GM21737 (cell line): ENCODE measurements around the gene ENOX1.

Source experiments
- ATAC-seq: cut with Tn5 transposase; IDR thresholded peaks from one replicate; pipeline ENCODE4 v1.9.1; 2021; ENCODE audit warnings: mild to moderate bottlenecking, moderate library complexity; ENCODE audit not compliant: unreplicated experiment

Gene ENOX1

DNA sequence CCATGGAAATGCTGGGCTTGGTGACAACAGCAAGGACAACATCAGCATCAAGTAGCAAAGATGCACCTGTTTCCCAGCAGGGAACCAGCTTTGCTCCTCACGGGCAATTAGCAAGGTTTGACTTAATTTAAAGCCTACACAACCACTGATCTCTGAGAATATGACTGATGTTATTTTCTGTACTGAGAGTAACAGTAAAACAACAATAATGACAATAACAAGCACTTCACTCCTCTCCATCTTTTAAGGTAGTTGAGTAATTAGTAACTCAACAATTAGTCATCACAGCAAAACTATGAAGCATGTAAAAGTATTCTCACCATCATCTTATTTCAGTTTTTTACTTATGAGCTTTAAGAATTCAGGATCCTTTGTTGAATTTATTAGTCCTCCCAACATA is 37.3 kb downstream of the ENOX1 start:
- no peak for ATAC-seq

DNA sequence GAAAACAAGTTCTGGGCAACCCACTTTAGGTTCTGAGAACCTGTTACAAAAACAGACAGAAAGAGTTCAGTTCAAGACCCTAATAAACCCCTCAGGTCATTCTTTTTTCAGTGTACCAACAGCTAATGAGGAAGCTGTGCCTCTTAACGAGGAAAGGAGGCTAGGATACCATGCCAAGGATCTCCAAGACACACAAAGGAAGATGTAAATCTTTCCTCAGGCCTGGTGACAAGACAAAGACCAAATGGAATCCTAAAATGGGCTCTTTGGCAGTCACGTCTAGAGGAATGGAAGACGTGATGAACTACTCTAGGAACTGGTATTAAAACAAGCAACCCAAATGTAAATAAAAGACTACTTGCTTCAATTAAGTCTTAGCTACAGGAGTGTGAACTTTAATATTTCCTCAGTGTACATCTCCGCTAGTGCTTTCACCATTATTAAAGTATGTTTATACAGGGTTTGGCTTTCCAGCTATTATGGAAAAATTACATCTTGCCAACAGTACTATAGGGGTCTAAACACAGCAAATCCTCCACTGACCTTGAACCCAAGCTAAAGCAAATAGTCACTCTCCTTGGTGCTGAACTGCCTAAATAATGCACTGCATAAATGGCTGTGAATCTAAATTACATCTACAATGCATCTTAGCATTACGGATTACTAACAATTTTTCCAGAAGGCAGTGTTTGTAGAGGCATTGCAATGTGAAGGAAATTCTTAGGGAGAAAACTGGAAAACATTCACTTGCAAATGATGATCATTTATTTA is 42.3 kb downstream of the ENOX1 start:
- no peak for ATAC-seq

DNA sequence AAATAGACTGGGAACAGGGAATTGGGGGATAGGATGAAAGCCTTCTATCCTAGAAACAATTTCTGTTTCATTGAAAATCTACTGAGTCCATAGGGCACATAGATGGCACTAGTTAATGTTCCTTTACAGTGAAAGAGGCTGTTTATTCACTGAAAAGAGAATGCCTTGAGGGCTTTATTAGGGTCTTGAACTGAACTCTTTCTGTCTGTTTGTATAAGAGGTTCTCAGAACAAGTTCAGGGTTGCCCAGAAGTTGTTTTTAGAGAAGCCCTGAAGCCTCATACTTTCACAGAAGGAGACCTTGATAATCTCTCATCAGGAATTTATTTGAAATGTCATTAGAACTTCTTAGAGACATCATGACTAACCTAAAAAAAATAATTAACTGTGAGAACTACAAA is 43.9 kb downstream of the ENOX1 start:
- ATAC-seq, result no peak

GRCh38 chr13:43737392-43737923 is 49.3 kb downstream of the ENOX1 start:
- no peak for ATAC-seq

GRCh38 chr13:43732726-43733125 is 54.0 kb downstream of the ENOX1 start:
- no peak for ATAC-seq

GRCh38 chr13:43731296-43731695 is 55.5 kb downstream of the ENOX1 start:
- ATAC-seq, result no peak

GRCh38 chr13:43730642-43731041 is 56.1 kb downstream of the ENOX1 start:
- ATAC-seq, result no peak

GRCh38 chr13:43728421-43728820 is 58.4 kb downstream of the ENOX1 start:
- ATAC-seq, result no peak

DNA sequence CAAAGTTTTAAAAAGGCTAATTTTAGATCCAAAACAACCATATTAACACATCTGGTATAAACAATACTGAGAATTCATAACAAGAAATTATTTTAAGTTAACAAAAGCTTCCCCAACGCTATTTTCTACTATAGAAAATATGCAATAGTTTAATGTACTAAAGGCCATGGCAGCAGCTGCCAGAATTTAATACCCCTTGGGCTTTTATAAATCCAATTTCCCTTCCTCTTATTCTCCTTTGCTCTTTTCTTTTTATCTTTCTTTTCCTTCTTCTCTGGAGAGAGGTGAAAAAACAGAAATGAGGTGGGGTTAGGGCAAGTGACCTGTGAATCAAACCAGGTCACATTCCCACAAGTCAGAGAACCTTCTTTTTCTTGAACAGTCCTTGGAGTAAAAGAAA is 58.9 kb downstream of the ENOX1 start:
- no peak for ATAC-seq

DNA sequence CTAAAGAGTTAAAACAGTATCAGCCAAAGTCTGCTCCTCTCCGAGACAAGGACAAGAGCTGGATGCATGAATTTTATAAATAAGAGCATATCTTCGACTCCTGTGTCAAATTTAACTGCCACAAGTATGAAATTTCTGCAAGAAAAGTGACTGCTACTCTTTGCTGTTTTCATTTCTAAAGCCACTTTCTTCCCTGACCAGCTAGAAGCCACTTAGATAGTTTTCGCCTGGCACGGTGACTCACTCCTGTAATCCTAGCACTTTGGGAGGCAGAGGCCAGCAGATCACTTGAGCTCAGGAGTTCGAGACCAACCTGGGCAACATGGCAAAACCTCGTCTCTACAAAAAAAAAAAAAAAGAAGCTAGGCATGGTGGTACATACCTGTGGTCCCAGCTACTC is 61.3 kb downstream of the ENOX1 start:
- ATAC-seq, result no peak

- ATAC-seq, result no peak
These were observed 65.9 kb downstream of the ENOX1 start for GRCh38 chr13:43720780-43721397.

DNA sequence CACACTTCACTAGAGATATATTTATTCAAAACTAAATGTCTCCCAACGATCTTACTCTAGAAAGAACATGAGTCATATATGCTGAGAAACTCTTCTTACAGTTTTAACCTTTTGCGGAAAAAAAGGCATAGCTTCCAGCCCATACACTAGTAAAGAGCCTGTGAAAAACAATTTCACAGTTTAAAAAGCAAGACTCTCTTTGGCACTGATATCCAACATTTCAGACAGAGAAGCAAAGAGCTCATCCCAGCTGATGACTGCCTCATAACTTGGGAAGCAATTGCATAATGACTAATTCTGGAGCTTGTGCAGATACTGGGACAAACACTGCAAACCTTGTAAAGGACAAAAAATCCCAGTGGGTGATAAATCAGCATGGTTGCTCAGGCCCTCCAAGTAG is 88.0 kb downstream of the ENOX1 start:
- no peak for ATAC-seq

GRCh38 chr13:43698009-43698408 is 88.8 kb downstream of the ENOX1 start:
- ATAC-seq, result no peak

- no peak for ATAC-seq
These were observed 89.4 kb downstream of the ENOX1 start for GRCh38 chr13:43697323-43697722.

DNA sequence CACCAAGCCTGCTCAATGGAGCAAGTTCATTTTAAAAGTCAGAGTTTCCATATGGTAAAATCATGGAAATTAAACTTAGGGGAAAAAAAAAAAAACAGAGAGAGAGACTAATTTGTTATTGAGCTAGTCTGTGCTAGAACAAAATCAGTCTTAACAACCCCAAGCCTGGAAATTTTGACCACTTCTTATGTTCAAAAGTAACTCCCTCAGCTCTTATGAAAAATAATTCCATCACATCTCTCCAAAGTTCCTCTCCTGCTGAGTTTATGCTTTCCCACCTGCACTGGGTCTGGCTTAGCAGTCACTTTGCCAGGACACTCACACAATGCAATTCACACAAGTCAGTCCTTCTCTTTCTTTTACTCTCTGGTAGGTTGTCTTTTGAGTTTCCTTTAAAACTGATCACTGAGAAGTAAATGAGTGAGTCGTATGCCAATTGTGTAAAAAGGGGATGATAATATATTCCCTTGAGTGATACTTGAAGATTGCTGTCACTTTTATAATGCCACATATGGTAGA is 92.6 kb downstream of the ENOX1 start:
- no peak for ATAC-seq

DNA sequence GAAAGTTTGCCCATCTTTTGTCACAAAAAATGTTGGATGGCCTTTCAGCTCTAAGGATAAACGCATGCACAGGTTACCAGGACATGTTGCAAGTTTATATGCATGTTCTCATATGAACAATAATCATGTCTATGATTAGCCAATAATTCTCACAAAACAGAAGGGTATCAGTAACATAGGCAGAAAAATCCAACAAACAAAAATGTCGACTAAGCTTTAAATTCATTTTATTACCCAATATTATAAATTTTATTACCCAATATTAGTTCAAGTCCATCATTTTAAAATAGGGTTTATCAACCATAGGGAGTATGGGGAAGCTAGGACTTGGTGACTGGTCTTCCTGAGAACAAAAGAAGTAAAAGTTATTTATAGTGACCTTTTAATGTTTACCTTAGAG is 93.1 kb downstream of the ENOX1 start:
- no peak for ATAC-seq

DNA sequence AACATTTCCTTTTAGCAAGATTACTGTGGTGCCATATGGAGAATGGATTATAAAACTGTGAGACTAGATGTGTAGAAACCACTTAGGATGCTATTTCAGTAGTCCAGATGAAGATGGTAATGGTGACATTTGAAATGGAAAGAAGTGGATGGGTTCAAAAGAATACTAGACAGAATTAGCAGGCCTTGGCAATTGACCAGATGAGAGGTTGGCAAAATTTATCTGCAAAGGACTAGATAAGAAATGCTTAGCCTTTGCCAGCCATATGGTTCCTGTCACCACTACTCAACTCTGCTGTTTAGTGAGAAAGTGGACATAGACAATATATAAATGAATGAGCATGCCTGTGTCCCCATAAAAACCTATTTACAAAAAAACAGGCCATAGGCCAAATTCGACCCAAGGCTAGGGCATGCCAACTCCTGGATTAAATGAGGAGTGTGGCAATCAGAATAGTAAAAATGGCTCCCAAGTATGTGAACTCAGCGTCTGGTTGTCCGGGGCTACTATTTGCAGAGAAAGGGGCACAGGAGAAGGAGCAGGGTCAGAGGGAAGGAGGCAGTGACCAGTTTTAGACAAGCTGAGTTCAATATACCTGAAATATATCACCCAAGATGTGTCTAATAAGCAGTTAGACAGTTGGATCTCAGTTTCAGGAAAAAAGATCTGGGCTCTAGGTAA is 98.4 kb downstream of the ENOX1 start:
- no peak for ATAC-seq

DNA sequence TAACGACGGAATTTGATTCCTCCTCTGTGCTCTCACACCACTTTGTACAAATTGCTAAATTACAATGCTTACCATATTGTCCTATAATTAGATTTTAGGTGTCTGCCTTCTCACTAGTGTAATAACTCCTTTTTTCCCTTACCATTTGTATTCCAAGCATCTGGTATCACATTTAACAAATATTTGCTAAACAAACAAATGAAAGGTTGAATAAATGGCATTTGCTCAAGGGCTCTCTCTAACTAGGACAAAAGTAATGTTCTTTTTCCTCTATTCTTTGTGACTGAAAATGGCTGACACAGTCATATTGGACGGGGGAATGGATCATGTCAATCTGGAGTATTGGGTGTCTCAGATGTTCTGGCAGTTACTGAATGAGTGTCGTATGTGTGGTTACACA is 99.7 kb downstream of the ENOX1 start:
- no peak for ATAC-seq

- ATAC-seq, result no peak
These were observed 100.2 kb downstream of the ENOX1 start for GRCh38 chr13:43686557-43686956.

DNA sequence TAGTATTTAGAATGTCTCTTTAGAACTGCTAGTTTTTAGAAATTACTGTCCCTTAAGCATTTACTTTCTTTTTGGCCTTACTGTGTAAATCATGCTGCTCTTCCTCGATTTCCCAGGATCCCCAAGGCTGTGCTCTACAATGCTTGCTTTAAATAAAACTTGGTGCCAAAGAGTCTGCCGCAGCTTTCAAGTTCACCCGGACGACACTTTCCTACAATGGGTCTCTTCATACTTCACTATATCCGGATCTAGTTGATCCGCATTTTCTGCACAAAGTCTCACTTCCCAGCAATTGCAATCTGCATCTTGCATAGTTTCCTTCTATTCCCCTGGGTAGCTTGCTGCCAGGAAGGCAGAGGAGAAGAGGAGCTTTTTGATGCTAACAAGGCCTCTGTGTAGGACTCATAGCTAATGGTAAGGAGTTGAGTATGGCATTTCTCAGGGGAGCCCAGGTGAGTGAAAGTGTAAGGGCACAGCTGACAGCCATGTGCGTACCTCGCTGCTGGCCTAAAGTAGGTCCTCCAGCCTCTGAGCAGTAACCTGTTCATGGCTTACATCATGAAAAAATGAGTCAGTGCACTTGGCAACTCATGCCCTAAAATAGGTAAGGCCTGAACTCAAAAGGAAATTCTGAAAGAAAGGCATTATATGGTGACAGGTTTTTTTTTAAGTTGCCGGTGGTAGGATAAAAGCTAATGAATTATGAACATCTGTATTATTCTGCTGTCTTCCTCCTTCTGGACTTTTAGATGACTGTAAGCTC is 101.6 kb downstream of the ENOX1 start:
- no peak for ATAC-seq

DNA sequence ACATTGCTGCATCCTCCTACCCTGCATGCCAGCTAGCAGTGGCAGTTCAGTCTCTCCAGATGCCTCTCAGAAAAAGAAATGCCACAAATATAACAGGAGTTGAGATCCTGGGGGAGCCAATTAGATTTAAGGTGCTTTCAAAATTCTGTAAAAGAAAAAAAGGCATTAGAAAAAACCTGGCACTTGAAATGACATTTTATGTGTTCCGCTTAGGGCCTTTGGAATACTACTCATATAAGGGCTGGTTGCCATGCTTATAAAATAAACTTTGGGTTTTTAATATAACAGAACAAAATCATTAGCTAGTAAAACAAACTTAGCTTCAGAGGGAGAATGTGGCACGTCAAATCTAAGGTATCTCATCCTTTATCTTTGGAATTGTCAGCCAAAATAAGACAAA is 104.1 kb downstream of the ENOX1 start:
- no peak for ATAC-seq
